Measurements from ENCODE around the gene FOXE1.

GRCh38 chr9:97905228-97905627 lies 52.2 kb downstream of the FOXE1 start:
- TF ChIP-seq CTCF (IDR thresholded peaks at IDR 0.05) (no peak), POLR2A (IDR thresholded peaks at IDR 0.05) (no peak)

All from esophagus squamous epithelium (tissue), 4 donors.